B cell (primary cell): ENCODE measurements around the gene FMNL3. TPM values are rescaled to one million over a fixed set of nuclear protein-coding genes. Genes with fewer than 3 reads are reported as not detected.

Source experiments
- ATAC-seq: fragments of 200-7000 bp; cut with Tn5 transposase; one replicate; pipeline ENCODE4 v1.10.0; 2021; ENCODE audit warnings: low read depth, mild to moderate bottlenecking, moderate number of reproducible peaks, moderate library complexity
- CTCF ChIA-PET: fragments of 350-600 bp; sonication (Branson Sonifier 250); formaldehyde crosslinking; loops from one replicate; lab custom pipeline; 2021; ENCODE audit warnings: antibody characterized with exemption, inconsistent platforms; lab: Charles Lee
- POLR2A ChIA-PET: fragments of 350-600 bp; sonication (Branson Sonifier 250); formaldehyde crosslinking; loops from one replicate; lab custom pipeline; 2021; ENCODE audit warnings: antibody characterized with exemption; lab: Charles Lee
- DNase-seq: peaks from one replicate; pipeline ENCODE4 v3.0.0; 2013
- H2AFZ ChIP-seq: 2 replicates; pipeline ENCODE4 v1.6.1; 2012; ENCODE audit warnings: mild to moderate bottlenecking, low read depth, low read length; ENCODE audit not compliant: insufficient read depth, poor library complexity, severe bottlenecking
- H3K27ac ChIP-seq, 2 donors: 1 replicate in 1 of 2; 2 replicates in 1 of 2; pipeline ENCODE4 v1.5.1; 2012 to 2013; ENCODE audit warnings: low read length in 2 of 2, mild to moderate bottlenecking in 2 of 2, moderate library complexity in 1 of 2
- H3K27me3 ChIP-seq, 4 experiments: fragments of 200-600 bp in 1 of 4; sonication (generic) in 1 of 4; replicated peaks in 1 of 4; 1 replicate in 2 of 4; 2 replicates in 2 of 4; pipeline versions ENCODE4 v1.6.1 to v1.7.0; 2013 to 2016; ENCODE audit warnings: low read length in 3 of 4, mild to moderate bottlenecking in 2 of 4, mixed read lengths in 1 of 4, moderate library complexity in 1 of 4; ENCODE audit not compliant: insufficient read depth in 4 of 4, control insufficient read depth in 3 of 4; ENCODE audit errors: control extremely low read depth in 1 of 4
- H3K36me3 ChIP-seq, 2 experiments: replicated peaks in 1 of 2; 1 replicate in 1 of 2; 2 replicates in 1 of 2; pipeline versions ENCODE4 v1.6.1 to v1.7.1; 2013; ENCODE audit warnings: low read length in 1 of 2; ENCODE audit not compliant: insufficient read depth in 2 of 2, control insufficient read depth in 1 of 2; ENCODE audit errors: control extremely low read depth in 1 of 2, extremely low read depth in 1 of 2
- H3K4me1 ChIP-seq, 2 donors: fragments of 200-600 bp in 1 of 2; sonication (generic) in 1 of 2; 1 replicate in 1 of 2; 2 replicates in 1 of 2; pipeline versions ENCODE4 v1.5.1 to v1.6.1; 2013 to 2017; ENCODE audit warnings: low read length in 2 of 2; ENCODE audit not compliant: control insufficient read depth in 2 of 2, insufficient read depth in 2 of 2
- H3K4me2 ChIP-seq: replicated peaks from 2 replicates; pipeline ENCODE3; 2012; ENCODE audit warnings: mild to moderate bottlenecking, low read depth, low read length; ENCODE audit not compliant: poor library complexity, severe bottlenecking
- H3K4me3 ChIP-seq, 5 experiments: fragments of 200-600 bp in 1 of 5; sonication (generic) in 1 of 5; 1 replicate in 3 of 5; 2 replicates in 2 of 5; pipeline versions ENCODE4 v1.5.1 to v1.7.0; 2011 to 2016; ENCODE audit warnings: low read length in 4 of 5, mild to moderate bottlenecking in 4 of 5, low read depth in 2 of 5, control low read depth in 1 of 5, moderate library complexity in 1 of 5; ENCODE audit not compliant: insufficient read depth in 1 of 5; ENCODE audit errors: control extremely low read depth in 1 of 5, extremely low read depth in 1 of 5
- H3K79me2 ChIP-seq: fragments of 200-600 bp; sonication (generic); one replicate; pipeline ENCODE4 v1.6.0; 2016; ENCODE audit warnings: low read length; ENCODE audit not compliant: control insufficient read depth, insufficient read depth
- H3K9ac ChIP-seq: fragments of 200-600 bp; sonication (generic); 2 replicates; pipeline ENCODE4 v1.6.1; 2017; ENCODE audit warnings: mild to moderate bottlenecking, low read length, moderate library complexity
- H3K9me3 ChIP-seq, 3 donors: one replicate each; pipeline versions ENCODE4 v1.6.1 to v1.7.1; 2013; ENCODE audit warnings: low read length in 2 of 3; ENCODE audit not compliant: control insufficient read depth in 2 of 3, insufficient read depth in 1 of 3; ENCODE audit errors: control extremely low read depth in 1 of 3
- H4K20me1 ChIP-seq: 2 replicates; pipeline ENCODE4 v1.6.0; 2012; ENCODE audit warnings: mild to moderate bottlenecking, low read length; ENCODE audit not compliant: insufficient read depth, control insufficient read depth, poor library complexity, severe bottlenecking
- H3K27ac Mint-ChIP-seq: one replicate; pipeline ENCODE4 v1.8.0; 2021; ENCODE audit warnings: mixed read lengths
- H3K27me3 Mint-ChIP-seq: one replicate; pipeline ENCODE4 v1.8.0; 2021; ENCODE audit warnings: mixed read lengths
- H3K4me1 Mint-ChIP-seq: one replicate; pipeline ENCODE4 v1.8.0; 2021; ENCODE audit warnings: mixed read lengths
- H3K4me3 Mint-ChIP-seq: one replicate; pipeline ENCODE4 v1.8.0; 2021; ENCODE audit warnings: mixed read lengths
- H3K9me3 Mint-ChIP-seq: one replicate; pipeline ENCODE4 v1.8.0; 2022; ENCODE audit warnings: mixed read lengths; ENCODE audit not compliant: insufficient read depth
- CTCF ChIP-seq: fragments of 200-600 bp; IDR thresholded peaks from one replicate; pipeline ENCODE4 v1.8.0; 2022; ENCODE audit warnings: antibody characterized with exemption, mild to moderate bottlenecking
- EZH2 ChIP-seq: IDR thresholded peaks from 2 replicates; pipeline ENCODE4 v1.6.1; 2012; ENCODE audit warnings: borderline replicate concordance, low read depth, mild to moderate bottlenecking, moderate library complexity, low read length; ENCODE audit not compliant: insufficient read depth, poor library complexity, severe bottlenecking
- WGBS: methylation state at CpG from one replicate; pipeline ENCODE4 v1.1.5; 2013; ENCODE audit warnings: missing lambda C conversion rate; ENCODE audit not compliant: insufficient coverage; 5-methylcytosine and 5-hydroxymethylcytosine counted together
- intact Hi-C: fragments of 100-400 bp; cut with micrococcal nuclease; formaldehyde crosslinking; loops from one replicate; pipeline ENCODE4 v1.10.0; 2022
- polyA plus RNA-seq: library from polyadenylated mRNA; depleted of rRNA; stranded (reverse); fragments of >200 nt; gene quantifications from 2 replicates; pipeline ENCODE4 v1.2.3, GENCODE V29; 2012
- total RNA-seq, 2 donors: library from RNA; stranded (reverse); fragments of 120-200 nt in 1 of 2; gene quantifications; 1 replicate in 1 of 2; 2 replicates in 1 of 2; pipeline versions ENCODE4 v1.2.3 to v1.2.4, GENCODE V29; 2013 to 2022

Gene FMNL3
- total and polyA plus RNA-seq, 2 donors (not counting 1 experiment from before 2014, with no cell fraction given): 19.3 to 69.9 TPM

GRCh38 chr12:49644620-49644994, 62.6 kb downstream of the FMNL3 start:
- H3K9me3 ChIP-seq: no peaks in the 10 kb centered on the region
- DNase-seq (peak; percentile 89), ATAC-seq (peak; percentile 97)
- H3K4me2 ChIP-seq: peak overlapping the region; percentile 33
- no peak overlapping the region for H3K4me3 ChIP-seq
- H3K9ac ChIP-seq: no peak overlapping the region
- intact Hi-C loops: loop anchor here (1.0 to 5.0 kb wide), 9 partner anchors 17 to 199 kb away; partner anchors contain the start of genes BCDIN3D, FMNL3, NCKAP5L and PRPF40B
- Mint-ChIP-seq H3K27ac (peak overlapping the region; percentile 79), H3K4me3 (peak overlapping the region; percentile 36), H3K4me1 (peaks cover 18% of the 10 kb centered on the region), H3K9me3 (no peaks in the 10 kb centered on the region), H3K27me3 (no peaks in the 10 kb centered on the region)
- peak overlapping the region; percentile 17 for H2AFZ ChIP-seq
- H3K79me2 ChIP-seq: no peaks in the 10 kb centered on the region
- peaks cover 16 to 18% of the 10 kb centered on the region in 2 donors for H3K4me1 ChIP-seq
- H3K36me3 ChIP-seq: peaks cover 3 to 55% of the 10 kb centered on the region in 2 experiments
- H3K27ac ChIP-seq: peak overlapping the region in 1 of 2 donors; percentile 52
- H4K20me1 ChIP-seq: no peaks in the 10 kb centered on the region
- no peaks in the 10 kb centered on the region for H3K27me3 ChIP-seq
- TF ChIP-seq EZH2 (no peak), CTCF (peak; percentile 96)
- CTCF ChIA-PET: interaction anchor here (0.7 to 12.5 kb wide), 27 partner anchors 9 to 1781 kb away, joined by 3 to 372 read pairs (median 6); partner anchors contain the start of genes FMNL3, PRPF40B and TMBIM6
- WGBS: no CpG with 5 or more reads among the region's 2 CpGs
- POLR2A ChIA-PET: interaction anchor here (1.4 to 3.0 kb wide), 3 partner anchors 17 to 62 kb away, joined by 6 to 20 read pairs (median 10); partner anchors contain the start of gene FMNL3

GRCh38 chr12:49643961-49644619, 63.1 kb downstream of the FMNL3 start:
- no peak overlapping the region for H3K4me2 ChIP-seq
- no peaks in the 10 kb centered on the region for H4K20me1 ChIP-seq
- CTCF ChIA-PET: interaction anchor here (0.7 to 12.5 kb wide), 22 partner anchors 11 to 245 kb away, joined by 3 to 372 read pairs (median 5); partner anchors contain the start of genes FMNL3, PRPF40B and TMBIM6
- Mint-ChIP-seq H3K9me3 (no peaks in the 10 kb centered on the region), H3K27me3 (no peaks in the 10 kb centered on the region), H3K4me1 (peaks cover 24% of the 10 kb centered on the region), H3K27ac (no peak overlapping the region), H3K4me3 (no peak overlapping the region)
- peaks cover 2 to 49% of the 10 kb centered on the region in 2 experiments for H3K36me3 ChIP-seq
- POLR2A ChIA-PET: interaction anchor here (1.3 to 3.0 kb wide), 2 partner anchors 62 to 97 kb away, joined by 5 to 20 read pairs; partner anchors contain the start of genes FMNL3 and TMBIM6
- H3K4me3 ChIP-seq: no peak overlapping the region
- H3K4me1 ChIP-seq: peaks cover 19 to 21% of the 10 kb centered on the region in 2 donors
- no peaks in the 10 kb centered on the region for H3K79me2 ChIP-seq
- ATAC-seq (no peak), DNase-seq (no peak)
- no peaks in the 10 kb centered on the region for H3K27me3 ChIP-seq
- no peak overlapping the region for H2AFZ ChIP-seq
- TF ChIP-seq CTCF (no peak), EZH2 (no peak)
- intact Hi-C loops: loop anchor here (1.0 to 5.0 kb wide), 9 partner anchors 17 to 199 kb away; partner anchors contain the start of genes BCDIN3D, FMNL3, NCKAP5L and PRPF40B
- no peak overlapping the region for H3K27ac ChIP-seq
- H3K9ac ChIP-seq: no peak overlapping the region
- no peaks in the 10 kb centered on the region for H3K9me3 ChIP-seq
- WGBS: 90% methylated on average over 9 of the region's 10 CpGs
